ENCODE results near the gene VIM.
"Not testable (repeated sequence)": the region's sequence is repeated elsewhere in the genome, so short reads cannot be mapped to it uniquely, and the experiment has no call there.

The VIM gene

GRCh38 chr10:17256627-17257026 lies 28.6 kb downstream of the VIM start:
- no peak for DNase-seq (ENCODE audit: low read depth in 2 of 2)

DNA sequence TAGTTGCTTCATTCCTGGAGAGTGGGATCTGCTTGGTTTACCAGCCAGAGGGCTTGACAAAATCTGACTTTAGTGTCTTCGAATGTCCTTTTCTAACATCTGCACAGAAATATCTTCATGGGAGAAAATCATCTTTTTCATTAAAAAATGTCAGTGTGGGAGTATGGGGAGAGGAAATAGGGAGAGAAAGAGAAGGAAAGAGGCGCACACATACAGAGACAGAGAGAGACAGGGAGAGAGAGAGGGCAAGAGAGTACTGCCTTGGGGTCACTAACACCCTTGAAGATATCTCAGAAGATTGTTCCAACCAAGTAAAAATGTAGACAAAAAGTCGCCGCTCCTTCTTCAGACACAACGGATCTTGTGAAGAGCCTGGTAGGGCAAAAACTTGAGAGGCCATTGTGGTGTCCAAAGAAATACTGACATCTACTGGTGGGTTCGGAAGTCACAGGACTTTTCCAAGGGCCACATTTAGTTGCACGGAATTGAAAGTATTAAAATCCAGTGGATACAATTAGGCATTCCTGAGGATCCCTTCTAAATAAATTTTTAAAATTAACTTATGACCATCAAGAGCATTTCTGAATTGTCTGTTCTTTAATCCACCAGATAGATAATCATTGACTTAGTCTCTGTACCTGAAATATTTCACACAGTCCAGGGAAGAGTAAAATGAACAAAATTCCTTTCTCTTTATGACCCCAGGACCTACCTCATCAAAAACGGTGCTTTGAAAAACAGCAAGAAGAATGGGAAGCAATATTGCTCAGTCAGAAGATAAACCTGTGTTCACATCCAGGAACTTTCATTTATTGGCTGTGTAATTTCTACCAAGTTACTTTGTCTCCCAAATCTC lies 29.7 kb downstream of the VIM start:
- peak; percentile 20 to 33 for DNase-seq (ENCODE audit: low read depth in 2 of 2)

- no peak for DNase-seq (ENCODE audit: low read depth in 2 of 2)
Measured at GRCh38 chr10:17262502-17262901, 34.5 kb downstream of the VIM start.

GRCh38 chr10:17263580-17263979 lies 35.5 kb downstream of the VIM start:
- no peak for DNase-seq (ENCODE audit: low read depth in 2 of 2)

DNA sequence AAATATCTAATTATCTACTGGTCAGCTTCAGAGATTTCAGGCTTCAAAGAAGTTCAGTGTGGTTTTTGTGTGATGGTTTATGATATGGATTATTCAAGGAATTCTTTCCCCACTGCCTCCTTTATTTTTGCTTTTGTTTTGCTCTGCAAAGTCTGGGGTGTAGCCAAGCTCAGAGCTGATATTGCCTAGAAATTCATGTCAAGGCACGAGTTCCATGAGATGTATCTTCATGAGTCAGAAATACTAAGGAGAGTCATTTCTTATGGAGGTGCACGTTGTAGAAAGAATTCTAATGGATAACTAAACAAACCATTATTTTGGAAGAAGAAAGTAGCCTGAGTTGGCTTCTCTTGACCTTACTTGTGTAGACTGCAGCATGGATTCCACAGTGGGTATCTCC lies 37.4 kb downstream of the VIM start:
- DNase-seq (ENCODE audit: low read depth in 2 of 2) = no peak

- DNase-seq (ENCODE audit: low read depth in 2 of 2) = not testable (repeated sequence)
Measured at GRCh38 chr10:17266549-17266948, 38.5 kb downstream of the VIM start.

DNA sequence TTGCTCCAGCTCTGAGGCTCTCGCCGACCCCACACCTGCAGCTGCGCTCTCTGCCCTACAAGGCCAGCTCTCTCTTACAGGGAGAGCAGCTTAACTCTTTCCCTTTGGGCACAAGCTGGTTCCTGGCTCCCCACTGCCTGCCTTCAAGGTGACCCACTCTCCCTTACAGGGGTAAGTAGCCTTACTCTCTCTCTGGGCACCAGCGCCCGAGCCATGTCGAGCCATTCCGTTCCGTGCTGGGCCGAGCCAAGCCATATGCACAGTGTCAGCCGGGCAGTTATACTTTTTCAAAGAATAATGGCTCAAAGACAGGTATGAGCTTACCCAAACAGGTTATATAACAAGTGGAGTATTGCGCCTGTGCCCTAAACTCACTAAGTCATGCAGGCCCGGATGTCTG lies 44.6 kb downstream of the VIM start:
- no peak for DNase-seq (ENCODE audit: low read depth in 2 of 2)

GRCh38 chr10:17273403-17273802 lies 45.4 kb downstream of the VIM start:
- no peak for DNase-seq (ENCODE audit: low read depth in 2 of 2)

- no peak for DNase-seq (ENCODE audit: low read depth in 2 of 2)
Measured at GRCh38 chr10:17276756-17277424, 48.8 kb downstream of the VIM start.

GRCh38 chr10:17278607-17279240 lies 50.7 kb downstream of the VIM start:
- DNase-seq (ENCODE audit: low read depth in 2 of 2) = no peak

DNA sequence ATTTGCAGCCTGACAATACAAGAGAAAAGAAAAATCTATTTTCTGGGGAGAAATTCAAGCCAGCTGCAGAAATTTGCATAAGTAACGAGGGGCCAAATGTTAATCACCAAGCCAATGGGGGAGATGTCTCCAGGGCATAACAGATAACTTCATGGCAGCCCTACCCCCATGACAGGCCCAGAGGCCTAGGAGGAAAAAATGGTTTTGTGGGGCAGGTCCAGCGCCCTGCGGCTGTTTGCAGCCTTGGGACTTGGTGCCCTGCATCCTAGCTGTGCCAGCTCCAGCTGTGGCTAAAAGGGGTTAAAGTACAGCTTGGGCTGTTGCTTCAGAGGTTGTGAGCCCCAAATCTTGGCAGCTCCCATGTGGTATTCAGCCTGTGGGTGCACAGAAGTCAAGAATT lies 54.3 kb downstream of the VIM start:
- no peak for DNase-seq (ENCODE audit: low read depth in 2 of 2)

- DNase-seq (ENCODE audit: low read depth in 2 of 2) = no peak
Measured at GRCh38 chr10:17286562-17287550, 58.8 kb downstream of the VIM start.

Measured in stimulated activated CD8-positive, alpha-beta memory T cell treated with anti-CD3 and anti-CD28 coated beads, Interleukin-7, amount 100 ng/mL, for 1 hour (primary cell).